Cardiac fibroblast (primary cell): Measurements from ENCODE around the gene CHST11.

ENCODE experiments used
- DNase-seq, 2 donors: peaks; one replicate each; pipeline versions ENCODE4 v3.0.0 to v3.0.0-alpha.2; 2010; ENCODE audit warnings: low read depth in 2 of 2
- H3K4me3 ChIP-seq, 2 donors: replicated peaks in 1 of 2; 1 replicate in 1 of 2; 2 replicates in 1 of 2; pipeline ENCODE4 v1.5.1; 2011; ENCODE audit warnings: low read depth in 2 of 2, low read length in 2 of 2, mild to moderate bottlenecking in 2 of 2, moderate library complexity in 1 of 2
- CTCF ChIP-seq: IDR thresholded peaks from one replicate; pipeline ENCODE4 v1.5.1; 2011; ENCODE audit warnings: low read depth, mild to moderate bottlenecking, low read length, inconsistent platforms

The CHST11 gene

GRCh38 chr12:104498211-104498801, 41.6 kb downstream of the CHST11 start:
- no peak for DNase-seq
- TF ChIP-seq CTCF = no peak
- H3K4me3 ChIP-seq = no peak overlapping the region

GRCh38 chr12:104499668-104500332, 43.1 kb downstream of the CHST11 start:
- no peak for TF ChIP-seq CTCF
- H3K4me3 ChIP-seq = no peak overlapping the region
- DNase-seq = no peak

- DNase-seq = no peak
- TF ChIP-seq CTCF = no peak
- H3K4me3 ChIP-seq = no peak overlapping the region
Measured at GRCh38 chr12:104501115-104501514, 44.4 kb downstream of the CHST11 start.

GRCh38 chr12:104501660-104502059, 44.9 kb downstream of the CHST11 start:
- no peak for DNase-seq
- TF ChIP-seq CTCF = no peak
- H3K4me3 ChIP-seq = no peak overlapping the region

- no peak for DNase-seq
- H3K4me3 ChIP-seq = no peak overlapping the region
- no peak for TF ChIP-seq CTCF
Measured at GRCh38 chr12:104502217-104502616, 45.5 kb downstream of the CHST11 start.

GRCh38 chr12:104502638-104503037, 45.9 kb downstream of the CHST11 start:
- DNase-seq = no peak
- H3K4me3 ChIP-seq = no peak overlapping the region
- no peak for TF ChIP-seq CTCF
